ENCODE data around the gene ZNRF1. TPM values are rescaled to one million over a fixed set of nuclear protein-coding genes. Genes with fewer than 3 reads are reported as not detected.

The ZNRF1 gene
- total and polyA plus RNA-seq, 2 of the 13 experiments (the other 11 are each of a cell fraction or from before 2014, with no cell fraction given) = 43.9 to 58.7 TPM

- peak; percentile 82 for TF ChIP-seq HDAC1 (CRISPR knock-in tag; IDR thresholded peaks at IDR 0.05)
- TF ChIP-seq ETV6 (CRISPR knock-in tag; conservative IDR thresholded peaks at IDR 0.05) = peak; percentile 33; the same call in 1 of the 2 replicates
- peak; percentile 48 for TF ChIP-seq ASH2L (IDR thresholded peaks at IDR 0.05; ENCODE audit: insufficient read length, low read depth, low read length)
- no peak for TF ChIP-seq MAZ (IDR thresholded peaks at IDR 0.05; ENCODE audit: borderline replicate concordance, low read depth, low read length)
- TF ChIP-seq MAZ (CRISPR knock-in tag; IDR thresholded peaks at IDR 0.05; ENCODE audit: low read depth) = no peak
- no peak for TF ChIP-seq ATF4 (CRISPR knock-in tag; IDR thresholded peaks at IDR 0.05)
- TF ChIP-seq KDM1A (CRISPR knock-in tag; IDR thresholded peaks at IDR 0.05) = peak; percentile 64; the same call in 1 of the 2 replicates
- no peak for TF ChIP-seq MAFG (CRISPR knock-in tag; IDR thresholded peaks at IDR 0.05)
- no peak for TF ChIP-seq MTA3 (CRISPR knock-in tag; IDR thresholded peaks at IDR 0.05)
- no peak for TF ChIP-seq CCAR2 (optimal IDR thresholded peaks at IDR 0.05; ENCODE audit: low read depth, low read length)
- TF ChIP-seq ZNF207 (IDR thresholded peaks at IDR 0.05; ENCODE audit: borderline replicate concordance) = no peak
- no peak for TF ChIP-seq SMYD3 (CRISPR knock-in tag; IDR thresholded peaks at IDR 0.05)
- TF ChIP-seq ISX (CRISPR knock-in tag; conservative IDR thresholded peaks at IDR 0.05) = no peak
- TF ChIP-seq ZNF782 (CRISPR knock-in tag; IDR thresholded peaks at IDR 0.05; ENCODE audit: borderline replicate concordance) = peak; percentile 73; the same call in 1 of the 2 replicates
- peak; percentile 57; the same call in 1 of the 2 replicates for TF ChIP-seq ZZZ3 (CRISPR knock-in tag; IDR thresholded peaks at IDR 0.05; ENCODE audit: borderline replicate concordance)
- peak; percentile 40; the same call in 1 of the 2 replicates for TF ChIP-seq HDAC2 (CRISPR knock-in tag; IDR thresholded peaks at IDR 0.05)
- no peak for TF ChIP-seq BHLHE40 (IDR thresholded peaks at IDR 0.05; ENCODE audit: low read length)
- peak; percentile 42 for TF ChIP-seq THAP11 (CRISPR knock-in tag; IDR thresholded peaks at IDR 0.05)
- TF ChIP-seq ZNF143 (CRISPR knock-in tag; IDR thresholded peaks at IDR 0.05) = no peak
- TF ChIP-seq SMAD3 (CRISPR knock-in tag; IDR thresholded peaks at IDR 0.05) = no peak
- no peak for TF ChIP-seq NFKB2 (CRISPR knock-in tag; IDR thresholded peaks at IDR 0.05; ENCODE audit: borderline replicate concordance)
- peak; percentile 87 for TF ChIP-seq ZEB1 (IDR thresholded peaks at IDR 0.05; ENCODE audit: insufficient replicate concordance, low read depth)
- TF ChIP-seq ZNF639 (CRISPR knock-in tag; conservative IDR thresholded peaks at IDR 0.05) = peak; percentile 50; the same call in 1 of the 2 replicates
- no peak for TF ChIP-seq NCOA5 (CRISPR knock-in tag; IDR thresholded peaks at IDR 0.05)
- TF ChIP-seq MZF1 (CRISPR knock-in tag; IDR thresholded peaks at IDR 0.05; ENCODE audit: borderline replicate concordance) = no peak
- peak; percentile 45; the same call in 1 of the 2 replicates for TF ChIP-seq ATF2 (CRISPR knock-in tag; IDR thresholded peaks at IDR 0.05)
- TF ChIP-seq, protein P1, sequence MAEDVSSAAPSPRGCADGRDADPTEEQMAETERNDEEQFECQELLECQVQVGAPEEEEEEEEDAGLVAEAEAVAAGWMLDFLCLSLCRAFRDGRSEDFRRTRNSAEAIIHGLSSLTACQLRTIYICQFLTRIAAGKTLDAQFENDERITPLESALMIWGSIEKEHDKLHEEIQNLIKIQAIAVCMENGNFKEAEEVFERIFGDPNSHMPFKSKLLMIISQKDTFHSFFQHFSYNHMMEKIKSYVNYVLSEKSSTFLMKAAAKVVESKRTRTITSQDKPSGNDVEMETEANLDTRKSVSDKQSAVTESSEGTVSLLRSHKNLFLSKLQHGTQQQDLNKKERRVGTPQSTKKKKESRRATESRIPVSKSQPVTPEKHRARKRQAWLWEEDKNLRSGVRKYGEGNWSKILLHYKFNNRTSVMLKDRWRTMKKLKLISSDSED (CRISPR knock-in tag; IDR thresholded peaks at IDR 0.05) = no peak
Observed at GRCh38 chr16:74999609-75000480, 1.0 kb downstream of the ZNRF1 start (continued).

All from HepG2 (cell line).